HepG2 (cell line): ENCODE measurements around the gene ADAMTS2.

ENCODE experiments used
- CTCF ChIP-seq: sonication (generic); formaldehyde crosslinking; IDR thresholded peaks from 2 replicates; pipeline ENCODE4 v1.5.0; 2020; ENCODE audit warnings: mild to moderate bottlenecking, missing genetic modification reagents, moderate library complexity
- MAX ChIP-seq: IDR thresholded peaks from 2 replicates; pipeline ENCODE4 v1.6.1; 2012; ENCODE audit warnings: inconsistent platforms
- PTBP1 ChIP-seq: fragments of 200-400 bp; formaldehyde crosslinking; IDR thresholded peaks from 2 replicates; pipeline ENCODE4 v1.6.1; 2018; ENCODE audit warnings: low read length, low read depth; ENCODE audit not compliant: poor library complexity, severe bottlenecking
- RBM22 ChIP-seq: fragments of 200-400 bp; formaldehyde crosslinking; optimal IDR thresholded peaks from 2 replicates; pipeline ENCODE3; 2017; ENCODE audit warnings: mild to moderate bottlenecking, low read length, moderate library complexity
- ZFY ChIP-seq: sonication (generic); formaldehyde crosslinking; IDR thresholded peaks from 2 replicates; pipeline ENCODE4 v1.4.0; 2020; ENCODE audit warnings: missing genetic modification reagents
- ZNF136 ChIP-seq: sonication (generic); formaldehyde crosslinking; IDR thresholded peaks from 2 replicates; pipeline ENCODE4 v1.8.1; 2022; ENCODE audit warnings: low read depth, mild to moderate bottlenecking, moderate library complexity, missing genetic modification reagents
- ZNF296 ChIP-seq: sonication (generic); formaldehyde crosslinking; conservative IDR thresholded peaks from 2 replicates; pipeline ENCODE4 v1.5.0; 2020; ENCODE audit warnings: mild to moderate bottlenecking, missing genetic modification reagents
- ZNF761 ChIP-seq: sonication (generic); formaldehyde crosslinking; conservative IDR thresholded peaks from 2 replicates; pipeline ENCODE4 v1.4.0; 2020; ENCODE audit warnings: mild to moderate bottlenecking, missing genetic modification reagents

- TF ChIP-seq CTCF (CRISPR knock-in tag) (no peak), ZNF136 (CRISPR knock-in tag) (no peak), PTBP1 (no peak), ZNF761 (CRISPR knock-in tag) (no peak), ZFY (CRISPR knock-in tag) (no peak), MAX (no peak), RBM22 (no peak), ZNF296 (CRISPR knock-in tag) (no peak)
Observed at GRCh38 chr5:179243333-179243732, 101.9 kb downstream of the ADAMTS2 start.
